G401.6 (cell line): Measurements from ENCODE around the gene ANKEF1.
"Not testable (repeated sequence)": the region's sequence is repeated elsewhere in the genome, so short reads cannot be mapped to it uniquely, and the experiment has no call there.

ENCODE experiments used
- FAIRE-seq: peaks from 2 replicates; lab custom pipeline; 2012; peaks lifted over from hg19 to GRCh38; lab: Jason Lieb, UNC

The ANKEF1 gene

GRCh38 chr20:10033905-10034650 is 709 bp upstream of the ANKEF1 start:
- FAIRE-seq = no peak

GRCh38 chr20:10036321-10036720 is 1.5 kb downstream of the ANKEF1 start:
- FAIRE-seq = not testable (repeated sequence)

- no peak for FAIRE-seq
Measured at GRCh38 chr20:10040070-10040975, 5.5 kb downstream of the ANKEF1 start.

GRCh38 chr20:10042086-10042485 is 7.3 kb downstream of the ANKEF1 start:
- FAIRE-seq = no peak

- FAIRE-seq = no peak
Measured at GRCh38 chr20:10047427-10047826, 12.6 kb downstream of the ANKEF1 start.

GRCh38 chr20:10051185-10051584 is 16.4 kb downstream of the ANKEF1 start:
- FAIRE-seq = peak; percentile 30

GRCh38 chr20:10059006-10059405 is 24.2 kb downstream of the ANKEF1 start:
- no peak for FAIRE-seq

GRCh38 chr20:10060226-10060625 is 25.4 kb downstream of the ANKEF1 start:
- no peak for FAIRE-seq

GRCh38 chr20:10061641-10062040 is 26.9 kb downstream of the ANKEF1 start:
- FAIRE-seq = no peak

- FAIRE-seq = no peak
Measured at GRCh38 chr20:10063482-10063881, 28.7 kb downstream of the ANKEF1 start.

GRCh38 chr20:10064611-10065010 is 29.8 kb downstream of the ANKEF1 start:
- FAIRE-seq = no peak

- no peak for FAIRE-seq
Measured at GRCh38 chr20:10065154-10065833, 30.5 kb downstream of the ANKEF1 start.

GRCh38 chr20:10067321-10067720 is 32.5 kb downstream of the ANKEF1 start:
- no peak for FAIRE-seq

GRCh38 chr20:10074513-10074912 is 39.7 kb downstream of the ANKEF1 start:
- FAIRE-seq = no peak

GRCh38 chr20:10075606-10076005 is 40.8 kb downstream of the ANKEF1 start:
- no peak for FAIRE-seq

GRCh38 chr20:10076126-10077080 is 41.6 kb downstream of the ANKEF1 start:
- FAIRE-seq = no peak

GRCh38 chr20:10077081-10077471 is 42.3 kb downstream of the ANKEF1 start:
- no peak for FAIRE-seq

GRCh38 chr20:10077886-10078285 is 43.1 kb downstream of the ANKEF1 start:
- no peak for FAIRE-seq

GRCh38 chr20:10078403-10078802 is 43.6 kb downstream of the ANKEF1 start:
- FAIRE-seq = no peak

- no peak for FAIRE-seq
Measured at GRCh38 chr20:10079964-10080363, 45.2 kb downstream of the ANKEF1 start.

- FAIRE-seq = no peak
Measured at GRCh38 chr20:10080574-10080973, 45.8 kb downstream of the ANKEF1 start.
